H1 (cell line): ENCODE measurements around the gene DBR1. TPM values are rescaled to one million over a fixed set of nuclear protein-coding genes. Genes with fewer than 3 reads are reported as not detected.

Source experiments
- CTCF ChIA-PET: fragments of 300-600 bp; sonication (Branson Sonifier 250); formaldehyde crosslinking; loops from one replicate; lab custom pipeline; 2021; ENCODE audit not compliant: partially characterized antibody; lab: Charles Lee
- POLR2A ChIA-PET: fragments of 300-600 bp; sonication (Branson Sonifier 250); formaldehyde crosslinking; loops from one replicate; lab custom pipeline; 2021; ENCODE audit warnings: inconsistent platforms; ENCODE audit not compliant: partially characterized antibody; lab: Charles Lee
- DNase-seq, 2 experiments: peaks; one replicate each; pipeline versions ENCODE4 v3.0.0 to v3.0.0-alpha.2; 2010 to 2022; ENCODE audit warnings: low spot score in 2 of 2, low read depth in 1 of 2, mixed read lengths in 1 of 2
- FAIRE-seq: peaks from 2 replicates; lab custom pipeline; 2011; peaks lifted over from hg19 to GRCh38; lab: Jason Lieb, UNC
- H2AFZ ChIP-seq: 2 replicates; pipeline ENCODE4 v1.8.1; 2012; ENCODE audit warnings: low read length, inconsistent platforms
- H2AK5ac ChIP-seq: 2 replicates; pipeline ENCODE4 v1.6.1; 2013; ENCODE audit warnings: low read depth, low read length
- H2BK120ac ChIP-seq: replicated peaks from 2 replicates; pipeline ENCODE3; 2013; ENCODE audit warnings: low read depth, low read length, inconsistent platforms
- H2BK12ac ChIP-seq: 2 replicates; pipeline ENCODE4 v1.6.1; 2013; ENCODE audit warnings: low read depth, low read length
- H2BK15ac ChIP-seq: 2 replicates; pipeline ENCODE4 v1.6.1; 2013; ENCODE audit warnings: low read length
- H2BK20ac ChIP-seq: 2 replicates; pipeline ENCODE4 v1.6.1; 2013; ENCODE audit warnings: low read length
- H2BK5ac ChIP-seq: 2 replicates; pipeline ENCODE4 v1.6.1; 2013; ENCODE audit warnings: low read depth, low read length
- H3K14ac ChIP-seq: 2 replicates; pipeline ENCODE4 v1.6.1; 2013; ENCODE audit warnings: inconsistent platforms; ENCODE audit not compliant: insufficient read length
- H3K18ac ChIP-seq: 2 replicates; pipeline ENCODE4 v1.6.1; 2013; ENCODE audit warnings: low read length; ENCODE audit errors: extremely low read depth
- H3K23ac ChIP-seq: 2 replicates; pipeline ENCODE4 v1.6.1; 2013; ENCODE audit warnings: inconsistent platforms; ENCODE audit not compliant: insufficient read length
- H3K23me2 ChIP-seq: 2 replicates; pipeline ENCODE4 v1.6.1; 2013; ENCODE audit warnings: low read depth, low read length
- H3K27ac ChIP-seq: 2 replicates; pipeline ENCODE4 v1.6.1; 2011; ENCODE audit warnings: low read depth, low read length, inconsistent platforms
- H3K27me3 ChIP-seq, 4 experiments: replicated peaks in 1 of 4; 1 replicate in 1 of 4; 2 replicates in 3 of 4; pipeline versions ENCODE4 v1.6.1 to v1.8.1; 2011 to 2013; ENCODE audit warnings: low read length in 3 of 4, mild to moderate bottlenecking in 3 of 4, inconsistent platforms in 2 of 4, mixed read lengths in 2 of 4, moderate library complexity in 1 of 4; ENCODE audit not compliant: control insufficient read depth in 3 of 4, insufficient read depth in 3 of 4; ENCODE audit errors: extremely low read depth in 1 of 4
- H3K36me3 ChIP-seq, 4 experiments: 2 replicates each; pipeline versions ENCODE4 v1.6.1 to v1.8.1; 2011 to 2013; ENCODE audit warnings: mild to moderate bottlenecking in 4 of 4, low read length in 3 of 4, moderate library complexity in 2 of 4, control low read depth in 1 of 4, inconsistent platforms in 1 of 4; ENCODE audit not compliant: insufficient read depth in 4 of 4, control insufficient read depth in 2 of 4
- H3K4ac ChIP-seq: replicated peaks from 2 replicates; pipeline ENCODE3; 2013; ENCODE audit warnings: low read length, low read depth, mixed read lengths, inconsistent platforms; ENCODE audit not compliant: insufficient read length
- H3K4me1 ChIP-seq, 4 experiments: replicated peaks in 1 of 4; 1 replicate in 1 of 4; 2 replicates in 3 of 4; pipeline versions ENCODE4 v1.6.1 to v1.8.1; 2011 to 2013; ENCODE audit warnings: low read length in 3 of 4, inconsistent platforms in 2 of 4, mixed read lengths in 1 of 4; ENCODE audit not compliant: insufficient read depth in 4 of 4, control insufficient read depth in 3 of 4
- H3K4me2 ChIP-seq, 2 experiments: 2 replicates each; pipeline versions ENCODE4 v1.6.1 to v1.8.1; 2011 to 2013; ENCODE audit warnings: low read depth in 2 of 2, low read length in 2 of 2, control low read depth in 1 of 2, inconsistent platforms in 1 of 2, mild to moderate bottlenecking in 1 of 2; ENCODE audit not compliant: insufficient read depth in 1 of 2
- H3K4me3 ChIP-seq, 4 experiments: fragments of 200-600, 300-600 bp in 1 of 4; sonication (generic), shearing (Covaris generic), sonication (Bioruptor Twin) in 1 of 4; 2 replicates each; pipeline versions ENCODE4 v1.5.1 to v1.8.1; 2011 to 2016; ENCODE audit warnings: low read length in 4 of 4, low read depth in 3 of 4, control low read depth in 2 of 4, inconsistent platforms in 2 of 4, mild to moderate bottlenecking in 2 of 4, mixed read lengths in 1 of 4, moderate library complexity in 1 of 4; ENCODE audit not compliant: insufficient read depth in 2 of 4; ENCODE audit errors: extremely low read depth in 1 of 4
- H3K56ac ChIP-seq: replicated peaks from 2 replicates; pipeline ENCODE3; 2013; ENCODE audit warnings: low read depth, mild to moderate bottlenecking, mixed read lengths, low read length, inconsistent platforms; ENCODE audit not compliant: insufficient read length
- H3K79me1 ChIP-seq: 2 replicates; pipeline ENCODE4 v1.6.1; 2013; ENCODE audit warnings: low read depth, low read length, control low read depth
- H3K79me2 ChIP-seq, 2 experiments: 2 replicates each; pipeline versions ENCODE4 v1.6.1 to v1.8.1; 2012 to 2013; ENCODE audit warnings: low read length in 2 of 2, mild to moderate bottlenecking in 2 of 2, inconsistent platforms in 1 of 2; ENCODE audit not compliant: insufficient read depth in 2 of 2, control insufficient read depth in 1 of 2
- H3K9ac ChIP-seq, 4 experiments: replicated peaks in 1 of 4; 1 replicate in 1 of 4; 2 replicates in 3 of 4; pipeline versions ENCODE4 v1.6.1 to v1.8.1; 2011 to 2013; ENCODE audit warnings: low read depth in 3 of 4, low read length in 3 of 4, control low read depth in 2 of 4, mild to moderate bottlenecking in 2 of 4, moderate library complexity in 2 of 4, inconsistent platforms in 1 of 4; ENCODE audit errors: extremely low read depth in 1 of 4
- H3K9me3 ChIP-seq, 2 experiments: 2 replicates each; pipeline versions ENCODE4 v1.6.1 to v1.8.1; 2012 to 2013; ENCODE audit warnings: mild to moderate bottlenecking in 2 of 2, moderate library complexity in 2 of 2, control low read depth in 1 of 2, inconsistent platforms in 1 of 2, low read depth in 1 of 2, low read length in 1 of 2, mixed read lengths in 1 of 2; ENCODE audit not compliant: insufficient read depth in 2 of 2
- H4K20me1 ChIP-seq, 2 experiments: replicated peaks in 1 of 2; 2 replicates each; pipeline versions ENCODE3 to v1.8.1; 2011 to 2013; ENCODE audit warnings: inconsistent platforms in 2 of 2, low read length in 2 of 2, mild to moderate bottlenecking in 1 of 2; ENCODE audit not compliant: insufficient read depth in 2 of 2, control insufficient read depth in 1 of 2
- H4K5ac ChIP-seq: 2 replicates; pipeline ENCODE4 v1.6.1; 2013; ENCODE audit warnings: low read length, low read depth, mixed read lengths, inconsistent platforms; ENCODE audit not compliant: insufficient read length
- H4K8ac ChIP-seq: 2 replicates; pipeline ENCODE4 v1.8.0; 2013; ENCODE audit warnings: mild to moderate bottlenecking, moderate library complexity, low read length, inconsistent platforms; ENCODE audit not compliant: insufficient read depth; ENCODE audit errors: extremely low read depth
- H4K91ac ChIP-seq: replicated peaks from 2 replicates; pipeline ENCODE3; 2013; ENCODE audit warnings: low read length, mixed read lengths, inconsistent platforms; ENCODE audit not compliant: insufficient read length
- BACH1 ChIP-seq: IDR thresholded peaks from 2 replicates; pipeline ENCODE4 v1.6.1; 2012; ENCODE audit warnings: low read length, improper control_type of control experiment
- CHD1 ChIP-seq: IDR thresholded peaks from 2 replicates; pipeline ENCODE4 v1.6.1; 2012; ENCODE audit warnings: low read depth, low read length, improper control_type of control experiment
- EP300 ChIP-seq, 2 experiments: IDR thresholded peaks; 1 replicate in 1 of 2; 2 replicates in 1 of 2; pipeline ENCODE4 v1.6.1; 2011 to 2012; ENCODE audit warnings: low read depth in 2 of 2, low read length in 2 of 2, mild to moderate bottlenecking in 2 of 2, borderline replicate concordance in 1 of 2, inconsistent platforms in 1 of 2, moderate library complexity in 1 of 2
- HDAC6 ChIP-seq: IDR thresholded peaks from one replicate; pipeline ENCODE4 v1.7.1; 2012; ENCODE audit warnings: low read depth, mild to moderate bottlenecking, inconsistent platforms, low read length, moderate library complexity
- KDM1A ChIP-seq: fragments of 200-600, 300-600 bp; sonication (generic); IDR thresholded peaks from 2 replicates; pipeline ENCODE4 v1.7.1; 2016; ENCODE audit warnings: mild to moderate bottlenecking, low read length, borderline replicate concordance
- MAFK ChIP-seq: IDR thresholded peaks from 2 replicates; pipeline ENCODE4 v1.6.1; 2012; ENCODE audit warnings: low read depth, mild to moderate bottlenecking, improper control_type of control experiment, low read length
- POLR2A ChIP-seq, 2 experiments: IDR thresholded peaks; 1 replicate in 1 of 2; 2 replicates in 1 of 2; pipeline ENCODE4 v1.6.1; 2011; ENCODE audit warnings: low read depth in 2 of 2, low read length in 2 of 2, mild to moderate bottlenecking in 2 of 2; ENCODE audit errors: control extremely low read depth in 1 of 2
- RNF2 ChIP-seq: fragments of 200-900, 300-1000 bp; sonication (generic); IDR thresholded peaks from 2 replicates; pipeline ENCODE4 v1.7.1; 2016; ENCODE audit warnings: borderline replicate concordance, low read depth, mild to moderate bottlenecking, antibody characterized with exemption, low read length; ENCODE audit not compliant: poor library complexity, severe bottlenecking; ENCODE audit errors: missing control alignments
- SAP30 ChIP-seq: fragments of 300-600 bp; sonication (generic); IDR thresholded peaks from 2 replicates; pipeline ENCODE4 v1.7.1; 2012; ENCODE audit warnings: low read length, moderate library complexity, mild to moderate bottlenecking, inconsistent platforms; ENCODE audit not compliant: insufficient read depth, insufficient replicate concordance
- TAF7 ChIP-seq: optimal IDR thresholded peaks from 2 replicates; pipeline ENCODE3; 2011; ENCODE audit warnings: low read depth, mild to moderate bottlenecking, inconsistent platforms, low read length, moderate library complexity, borderline replicate concordance
- TBP ChIP-seq: IDR thresholded peaks from 2 replicates; pipeline ENCODE4 v1.6.1; 2011; ENCODE audit warnings: low read depth, low read length, improper control_type of control experiment
- USF2 ChIP-seq: IDR thresholded peaks from 2 replicates; pipeline ENCODE4 v1.6.1; 2011; ENCODE audit warnings: low read length, improper control_type of control experiment
- WGBS, 2 experiments: shearing (Covaris generic) in 1 of 2; methylation state at CpG; one replicate each; pipeline versions ENCODE4 v1.1.6 to v1.1.7; 2013 to 2015; ENCODE audit warnings: low lambda C conversion rate in 2 of 2, mixed read lengths in 2 of 2, inconsistent platforms in 1 of 2, low coverage in 1 of 2, missing lambda C conversion rate in 1 of 2; ENCODE audit not compliant: insufficient replicate concordance in 2 of 2, insufficient coverage in 1 of 2, insufficient read length in 1 of 2; ENCODE audit errors: extremely low coverage in 1 of 2, missing lambda C conversion rate in 1 of 2; 5-methylcytosine and 5-hydroxymethylcytosine counted together
- polyA plus RNA-seq, 7 experiments: library from polyadenylated mRNA; depleted of rRNA in 3 of 7; stranded (reverse) in 5 of 7; unstranded in 2 of 7; fragments of >200 nt in 5 of 7; fragments of 200-250 nt in 2 of 7; gene quantifications; 1 replicate in 5 of 7; 2 replicates in 1 of 7; 4 replicates in 1 of 7; pipeline versions ENCODE4 v1.2.1 to v1.2.3, GENCODE V29; 2011 to 2013; ENCODE audit warnings: missing spikeins in 2 of 7, mixed read lengths in 2 of 7
- total RNA-seq: library from RNA; stranded (reverse); fragmentation: NEBNext Ultra II Directional; extraction: Animal tissue kit (Norgen Biotek cat#: 25700); gene quantifications from 2 replicates; pipeline ENCODE4 v1.2.1, GENCODE V29; 2021

DBR1 gene
- total and polyA plus RNA-seq, 2 of the 8 experiments (the other 6 are each of a cell fraction or from before 2014, with no cell fraction given): 10.1 to 18.3 TPM

DNA sequence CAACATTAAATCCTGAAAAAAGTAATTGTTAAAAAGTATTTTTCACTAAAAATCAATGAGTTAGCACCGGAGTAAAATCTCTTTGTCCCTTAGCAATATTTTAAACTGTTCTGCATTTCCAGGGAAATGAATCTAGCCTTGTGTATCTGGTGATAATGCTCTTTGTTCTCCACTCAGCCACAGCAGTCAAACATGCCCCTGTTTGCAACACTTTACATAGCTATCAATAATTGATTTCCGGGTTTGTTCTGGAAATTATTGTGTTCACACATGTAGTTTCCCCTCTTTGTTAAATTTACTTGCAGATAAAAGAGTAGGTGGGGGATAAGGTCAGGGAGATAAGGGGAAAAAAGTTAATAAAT lies 38.9 kb downstream of the DBR1 start:
- Histone ChIP-seq H3K9me3 (no peaks in the 10 kb centered on the region), H4K91ac (no peak overlapping the region), H2BK120ac (no peak overlapping the region), H2BK12ac (no peak overlapping the region), H2BK15ac (no peak overlapping the region), H3K79me1 (no peaks in the 10 kb centered on the region), H3K79me2 (no peaks in the 10 kb centered on the region), H3K18ac (no peak overlapping the region), H3K27me3 (no peaks in the 10 kb centered on the region), H4K20me1 (no peaks in the 10 kb centered on the region), H3K23ac (no peak overlapping the region), H3K4ac (no peak overlapping the region), H2BK5ac (no peak overlapping the region), H4K5ac (no peak overlapping the region), H3K27ac (no peak overlapping the region), H3K4me3 (no peak overlapping the region), H2AK5ac (no peak overlapping the region), H2AFZ (no peak overlapping the region), H3K4me2 (no peak overlapping the region), H3K4me1 (no peaks in the 10 kb centered on the region), H2BK20ac (no peak overlapping the region), H3K56ac (no peak overlapping the region), H4K8ac (no peak overlapping the region), H3K9ac (no peak overlapping the region), H3K14ac (no peak overlapping the region), H3K36me3 (no peaks in the 10 kb centered on the region), H3K23me2 (no peaks in the 10 kb centered on the region)
- FAIRE-seq (no peak), DNase-seq (no peak)
- 89% methylated on average over 2 of the region's 2 CpGs; no CpG with 5 or more reads in 1 of the 2 experiments for WGBS, 2 experiments
- ChIA-PET CTCF (interaction anchor here (1.3 kb wide), 1 partner anchor 17 kb away, joined by 4 read pairs; no protein-coding TSS in a partner anchor), POLR2A (no interaction called here)
- TF ChIP-seq MAFK (no peak), TAF7 (no peak), USF2 (no peak), CHD1 (no peak), BACH1 (no peak), POLR2A (IDR thresholded peaks at IDR 0.05; ENCODE audit: control extremely low read depth in 1 of 2, low read depth in 2 of 2, low read length in 2 of 2) (no peak), SAP30 (no peak), EP300 (IDR thresholded peaks at IDR 0.05; ENCODE audit: borderline replicate concordance in 1 of 2, low read depth in 2 of 2, low read length in 2 of 2) (no peak), TBP (no peak), RNF2 (no peak), HDAC6 (no peak), KDM1A (no peak)
